ENCODE results near the gene CADPS2.

DNA sequence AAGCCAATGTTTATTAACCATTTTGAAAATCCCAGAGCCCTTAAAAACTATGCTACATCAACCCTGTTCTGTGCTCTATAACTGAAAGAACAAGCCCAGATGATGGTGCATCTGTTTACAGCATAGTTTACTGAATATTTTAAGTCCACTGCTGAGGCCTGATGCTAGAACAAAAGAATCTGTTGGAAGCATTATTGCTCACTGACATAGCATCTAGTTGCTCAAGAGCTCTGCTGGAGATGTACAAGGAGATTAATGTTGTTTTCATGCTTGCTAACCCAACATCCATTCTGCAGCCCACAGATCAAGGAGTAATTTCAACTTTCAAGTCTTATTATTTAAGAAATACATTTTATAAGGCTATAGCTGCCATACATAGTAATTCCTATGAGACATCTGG lies 400.4 kb downstream of the CADPS2 start:
- TF ChIP-seq, protein P1, sequence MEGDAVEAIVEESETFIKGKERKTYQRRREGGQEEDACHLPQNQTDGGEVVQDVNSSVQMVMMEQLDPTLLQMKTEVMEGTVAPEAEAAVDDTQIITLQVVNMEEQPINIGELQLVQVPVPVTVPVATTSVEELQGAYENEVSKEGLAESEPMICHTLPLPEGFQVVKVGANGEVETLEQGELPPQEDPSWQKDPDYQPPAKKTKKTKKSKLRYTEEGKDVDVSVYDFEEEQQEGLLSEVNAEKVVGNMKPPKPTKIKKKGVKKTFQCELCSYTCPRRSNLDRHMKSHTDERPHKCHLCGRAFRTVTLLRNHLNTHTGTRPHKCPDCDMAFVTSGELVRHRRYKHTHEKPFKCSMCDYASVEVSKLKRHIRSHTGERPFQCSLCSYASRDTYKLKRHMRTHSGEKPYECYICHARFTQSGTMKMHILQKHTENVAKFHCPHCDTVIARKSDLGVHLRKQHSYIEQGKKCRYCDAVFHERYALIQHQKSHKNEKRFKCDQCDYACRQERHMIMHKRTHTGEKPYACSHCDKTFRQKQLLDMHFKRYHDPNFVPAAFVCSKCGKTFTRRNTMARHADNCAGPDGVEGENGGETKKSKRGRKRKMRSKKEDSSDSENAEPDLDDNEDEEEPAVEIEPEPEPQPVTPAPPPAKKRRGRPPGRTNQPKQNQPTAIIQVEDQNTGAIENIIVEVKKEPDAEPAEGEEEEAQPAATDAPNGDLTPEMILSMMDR (IDR thresholded peaks at IDR 0.05; ENCODE audit: low read depth, low read length, missing input control): no peak
- TF ChIP-seq, protein P2, sequence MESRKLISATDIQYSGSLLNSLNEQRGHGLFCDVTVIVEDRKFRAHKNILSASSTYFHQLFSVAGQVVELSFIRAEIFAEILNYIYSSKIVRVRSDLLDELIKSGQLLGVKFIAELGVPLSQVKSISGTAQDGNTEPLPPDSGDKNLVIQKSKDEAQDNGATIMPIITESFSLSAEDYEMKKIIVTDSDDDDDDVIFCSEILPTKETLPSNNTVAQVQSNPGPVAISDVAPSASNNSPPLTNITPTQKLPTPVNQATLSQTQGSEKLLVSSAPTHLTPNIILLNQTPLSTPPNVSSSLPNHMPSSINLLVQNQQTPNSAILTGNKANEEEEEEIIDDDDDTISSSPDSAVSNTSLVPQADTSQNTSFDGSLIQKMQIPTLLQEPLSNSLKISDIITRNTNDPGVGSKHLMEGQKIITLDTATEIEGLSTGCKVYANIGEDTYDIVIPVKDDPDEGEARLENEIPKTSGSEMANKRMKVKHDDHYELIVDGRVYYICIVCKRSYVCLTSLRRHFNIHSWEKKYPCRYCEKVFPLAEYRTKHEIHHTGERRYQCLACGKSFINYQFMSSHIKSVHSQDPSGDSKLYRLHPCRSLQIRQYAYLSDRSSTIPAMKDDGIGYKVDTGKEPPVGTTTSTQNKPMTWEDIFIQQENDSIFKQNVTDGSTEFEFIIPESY (IDR thresholded peaks at IDR 0.05): no peak
- TF ChIP-seq, protein P3, sequence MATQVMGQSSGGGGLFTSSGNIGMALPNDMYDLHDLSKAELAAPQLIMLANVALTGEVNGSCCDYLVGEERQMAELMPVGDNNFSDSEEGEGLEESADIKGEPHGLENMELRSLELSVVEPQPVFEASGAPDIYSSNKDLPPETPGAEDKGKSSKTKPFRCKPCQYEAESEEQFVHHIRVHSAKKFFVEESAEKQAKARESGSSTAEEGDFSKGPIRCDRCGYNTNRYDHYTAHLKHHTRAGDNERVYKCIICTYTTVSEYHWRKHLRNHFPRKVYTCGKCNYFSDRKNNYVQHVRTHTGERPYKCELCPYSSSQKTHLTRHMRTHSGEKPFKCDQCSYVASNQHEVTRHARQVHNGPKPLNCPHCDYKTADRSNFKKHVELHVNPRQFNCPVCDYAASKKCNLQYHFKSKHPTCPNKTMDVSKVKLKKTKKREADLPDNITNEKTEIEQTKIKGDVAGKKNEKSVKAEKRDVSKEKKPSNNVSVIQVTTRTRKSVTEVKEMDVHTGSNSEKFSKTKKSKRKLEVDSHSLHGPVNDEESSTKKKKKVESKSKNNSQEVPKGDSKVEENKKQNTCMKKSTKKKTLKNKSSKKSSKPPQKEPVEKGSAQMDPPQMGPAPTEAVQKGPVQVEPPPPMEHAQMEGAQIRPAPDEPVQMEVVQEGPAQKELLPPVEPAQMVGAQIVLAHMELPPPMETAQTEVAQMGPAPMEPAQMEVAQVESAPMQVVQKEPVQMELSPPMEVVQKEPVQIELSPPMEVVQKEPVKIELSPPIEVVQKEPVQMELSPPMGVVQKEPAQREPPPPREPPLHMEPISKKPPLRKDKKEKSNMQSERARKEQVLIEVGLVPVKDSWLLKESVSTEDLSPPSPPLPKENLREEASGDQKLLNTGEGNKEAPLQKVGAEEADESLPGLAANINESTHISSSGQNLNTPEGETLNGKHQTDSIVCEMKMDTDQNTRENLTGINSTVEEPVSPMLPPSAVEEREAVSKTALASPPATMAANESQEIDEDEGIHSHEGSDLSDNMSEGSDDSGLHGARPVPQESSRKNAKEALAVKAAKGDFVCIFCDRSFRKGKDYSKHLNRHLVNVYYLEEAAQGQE (IDR thresholded peaks at IDR 0.05): no peak
- TF ChIP-seq GABPA (IDR thresholded peaks at IDR 0.05 in 1 of 2, conservative IDR thresholded peaks at IDR 0.05 in 1 of 2) (no peak), FOXA2 (IDR thresholded peaks at IDR 0.05) (no peak), FOXA1 (IDR thresholded peaks at IDR 0.05) (no peak), TAF1 (conservative IDR thresholded peaks at IDR 0.05) (no peak)

Data from liver (tissue), 3 donors.